Measurements from ENCODE around the gene MAGEA4.

The MAGEA4 gene

GRCh38 chrX:151966236-151966635, 53.5 kb downstream of the MAGEA4 start:
- no peak overlapping the region for H3K27ac ChIP-seq
- no peaks in the 10 kb centered on the region for H3K27me3 ChIP-seq (ENCODE audit: insufficient read depth, low read depth, severe bottlenecking)
- H3K9me3 ChIP-seq (ENCODE audit: severe bottlenecking): no peaks in the 10 kb centered on the region
- no peak overlapping the region for H3K4me3 ChIP-seq (ENCODE audit: low read depth, low read length)
- no peak for DNase-seq
- H3K36me3 ChIP-seq: peaks cover 24% of the 10 kb centered on the region
- TF ChIP-seq, protein P1, sequence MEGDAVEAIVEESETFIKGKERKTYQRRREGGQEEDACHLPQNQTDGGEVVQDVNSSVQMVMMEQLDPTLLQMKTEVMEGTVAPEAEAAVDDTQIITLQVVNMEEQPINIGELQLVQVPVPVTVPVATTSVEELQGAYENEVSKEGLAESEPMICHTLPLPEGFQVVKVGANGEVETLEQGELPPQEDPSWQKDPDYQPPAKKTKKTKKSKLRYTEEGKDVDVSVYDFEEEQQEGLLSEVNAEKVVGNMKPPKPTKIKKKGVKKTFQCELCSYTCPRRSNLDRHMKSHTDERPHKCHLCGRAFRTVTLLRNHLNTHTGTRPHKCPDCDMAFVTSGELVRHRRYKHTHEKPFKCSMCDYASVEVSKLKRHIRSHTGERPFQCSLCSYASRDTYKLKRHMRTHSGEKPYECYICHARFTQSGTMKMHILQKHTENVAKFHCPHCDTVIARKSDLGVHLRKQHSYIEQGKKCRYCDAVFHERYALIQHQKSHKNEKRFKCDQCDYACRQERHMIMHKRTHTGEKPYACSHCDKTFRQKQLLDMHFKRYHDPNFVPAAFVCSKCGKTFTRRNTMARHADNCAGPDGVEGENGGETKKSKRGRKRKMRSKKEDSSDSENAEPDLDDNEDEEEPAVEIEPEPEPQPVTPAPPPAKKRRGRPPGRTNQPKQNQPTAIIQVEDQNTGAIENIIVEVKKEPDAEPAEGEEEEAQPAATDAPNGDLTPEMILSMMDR (IDR thresholded peaks at IDR 0.05; ENCODE audit: low read depth, low read length): no peak

DNA sequence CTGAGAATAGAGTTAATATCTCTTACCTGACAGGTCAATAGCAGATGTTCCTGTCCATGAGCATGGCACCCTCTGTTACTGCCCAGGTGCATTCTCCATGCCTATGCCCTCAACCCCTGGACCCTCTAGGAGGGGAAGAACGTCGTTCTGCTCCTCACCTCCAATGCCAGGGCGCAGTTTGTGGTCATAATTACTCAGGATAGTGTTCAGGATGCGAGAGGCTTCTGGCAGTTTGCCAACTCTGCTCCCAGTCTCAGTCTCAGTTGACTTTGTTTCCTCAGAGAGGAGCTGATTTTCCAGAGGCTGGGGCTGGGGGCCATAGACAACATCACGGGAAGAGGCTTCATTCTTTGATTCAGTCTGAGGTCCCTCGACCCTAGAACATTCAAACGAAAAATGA, 57.3 kb downstream of the MAGEA4 start:
- Histone ChIP-seq H3K36me3 (peaks cover 24% of the 10 kb centered on the region), H3K27ac (no peak overlapping the region), H3K4me3 (ENCODE audit: low read depth, low read length) (no peak overlapping the region), H3K27me3 (ENCODE audit: insufficient read depth, low read depth, severe bottlenecking) (no peaks in the 10 kb centered on the region), H3K9me3 (ENCODE audit: severe bottlenecking) (no peaks in the 10 kb centered on the region)
- TF ChIP-seq, protein P1 (IDR thresholded peaks at IDR 0.05; ENCODE audit: low read depth, low read length): no peak
- DNase-seq: no peak

GRCh38 chrX:151970661-151971060, 58.0 kb downstream of the MAGEA4 start:
- no peaks in the 10 kb centered on the region for H3K9me3 ChIP-seq (ENCODE audit: severe bottlenecking)
- no peak overlapping the region for H3K4me3 ChIP-seq (ENCODE audit: low read depth, low read length)
- TF ChIP-seq, protein P1 (IDR thresholded peaks at IDR 0.05; ENCODE audit: low read depth, low read length): no peak
- H3K27me3 ChIP-seq (ENCODE audit: insufficient read depth, low read depth, severe bottlenecking): no peaks in the 10 kb centered on the region
- peaks cover 24% of the 10 kb centered on the region for H3K36me3 ChIP-seq
- DNase-seq: no peak
- H3K27ac ChIP-seq: no peak overlapping the region

GRCh38 chrX:151973060-151973661, 60.5 kb downstream of the MAGEA4 start:
- H3K27me3 ChIP-seq (ENCODE audit: insufficient read depth, low read depth, severe bottlenecking): no peaks in the 10 kb centered on the region
- DNase-seq: no peak

DNA sequence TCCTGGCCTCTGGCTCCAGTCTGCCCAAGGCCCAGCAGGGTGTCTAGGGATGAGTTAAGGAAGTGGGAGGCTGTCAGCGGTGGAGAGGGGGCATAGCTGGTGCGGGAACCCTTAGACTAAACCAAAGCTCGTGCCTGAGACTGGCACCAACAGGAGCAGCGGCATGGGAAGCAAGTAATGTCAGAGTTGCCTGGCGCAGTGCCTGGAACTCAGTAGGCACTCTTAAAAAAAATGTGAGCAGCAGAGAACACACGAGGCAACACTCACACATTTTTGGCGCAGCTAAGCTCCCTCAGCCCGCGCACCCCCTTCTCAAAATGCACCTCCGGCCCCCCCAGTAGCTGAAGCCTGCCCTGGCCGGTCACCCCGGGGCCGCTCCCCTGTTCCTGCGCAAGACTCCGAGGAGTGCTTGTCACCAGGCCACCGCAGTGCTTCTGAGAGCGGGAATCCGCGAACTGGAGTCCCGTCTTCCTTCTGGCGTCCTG, 61.2 kb downstream of the MAGEA4 start:
- DNase-seq: peak; percentile 38
- Histone ChIP-seq H3K9me3 (ENCODE audit: severe bottlenecking) (no peaks in the 10 kb centered on the region), H3K27me3 (ENCODE audit: insufficient read depth, low read depth, severe bottlenecking) (no peaks in the 10 kb centered on the region), H3K27ac (peak overlapping the region; percentile 28), H3K4me3 (ENCODE audit: low read depth, low read length) (peak overlapping the region; percentile 47), H3K36me3 (peaks cover 11% of the 10 kb centered on the region)
- TF ChIP-seq, protein P1 (IDR thresholded peaks at IDR 0.05; ENCODE audit: low read depth, low read length): no peak

More at GRCh38 chrX:151973060-151973661, 60.5 kb downstream of the MAGEA4 start:
- no peak overlapping the region for H3K27ac ChIP-seq
- H3K36me3 ChIP-seq: peaks cover 18% of the 10 kb centered on the region
- peak overlapping the region; percentile 47 for H3K4me3 ChIP-seq (ENCODE audit: low read depth, low read length)
- H3K9me3 ChIP-seq (ENCODE audit: severe bottlenecking): no peaks in the 10 kb centered on the region
- TF ChIP-seq, protein P1 (IDR thresholded peaks at IDR 0.05; ENCODE audit: low read depth, low read length): no peak

Data from WERI-Rb-1 (cell line).